Adrenal gland (tissue), 19 donors: ENCODE data around the gene ABCA4. TPM values are rescaled to one million over a fixed set of nuclear protein-coding genes. Genes with fewer than 3 reads are reported as not detected.
"Not testable (repeated sequence)": the region's sequence is repeated elsewhere in the genome, so short reads cannot be mapped to it uniquely, and the experiment has no call there.

Experiments
- DNase-seq, 7 donors: peaks; one replicate each; pipeline ENCODE4 v3.0.0-alpha.2; 2019 to 2020
- H3K27ac ChIP-seq, 5 donors: fragments of 200-600 bp; sonication (generic) in 4 of 5; 1 replicate in 3 of 5; 2 replicates in 2 of 5; pipeline versions ENCODE4 v1.5.1 to v1.8.0; 2016 to 2020; ENCODE audit warnings: mild to moderate bottlenecking in 1 of 5
- H3K27me3 ChIP-seq: fragments of 200-600 bp; 2 replicates; pipeline ENCODE4 v1.8.0; 2021
- H3K36me3 ChIP-seq, 2 donors: fragments of 200-600 bp; replicated peaks in 1 of 2; 1 replicate in 1 of 2; 2 replicates in 1 of 2; pipeline versions ENCODE4 v1.5.1 to v1.8.0; 2018 to 2022
- H3K4me1 ChIP-seq, 2 donors: fragments of 200-600 bp; replicated peaks in 1 of 2; 1 replicate in 1 of 2; 2 replicates in 1 of 2; pipeline versions ENCODE4 v1.5.1 to v1.8.0; 2018 to 2021
- H3K4me3 ChIP-seq, 4 donors: fragments of 200-600 bp; sonication (generic) in 3 of 4; one replicate each; pipeline ENCODE4 v1.5.1; 2016 to 2018
- H3K9me3 ChIP-seq, 3 donors: fragments of 200-600 bp; sonication (generic) in 1 of 3; replicated peaks in 1 of 3; 1 replicate in 2 of 3; 2 replicates in 1 of 3; pipeline versions ENCODE4 v1.5.1 to v1.8.0; 2016 to 2021
- POLR2A ChIP-seq, 2 donors: fragments of 450-650 bp; IDR thresholded peaks; one replicate each; pipeline ENCODE4 v1.6.1; 2017; ENCODE audit warnings: antibody characterized with exemption in 2 of 2, mild to moderate bottlenecking in 2 of 2, moderate library complexity in 1 of 2
- WGBS, 4 donors: extraction: QIAGEN DNeasy Blood & Tissue Kit in 2 of 4; methylation state at CpG; one replicate each; pipeline versions ENCODE4 v1.1.5 to v1.1.7; 2013 to 2017; 5-methylcytosine and 5-hydroxymethylcytosine counted together
- intact Hi-C, 2 donors: fragments of 100-400 bp; cut with DNase I; formaldehyde crosslinking; loops; one replicate each; pipeline versions ENCODE4 v1.14.1 to v1.15.0; 2022 to 2023
- long read RNA-seq, 10 donors: library from polyadenylated mRNA in 3 of 10; unstranded in 2 of 10; stranded (forward) in 1 of 10; transcript quantifications; one replicate each; pipeline ENCODE4 v2.0.0 and lab custom pipeline, GENCODE V29; 2021 to 2026
- polyA plus RNA-seq, 3 donors: library from polyadenylated mRNA; stranded (reverse); fragments of 200-250 nt in 2 of 3; fragments of 350-450 nt in 1 of 3; fragmentation: Illumina TruSeq in 1 of 3; extraction: RNeasy Lipid Tissue Mini Kit (QIAGEN cat#74804) in 1 of 3; gene quantifications; one replicate each; pipeline ENCODE4 v1.2.3, GENCODE V29; 2013 to 2014
- total RNA-seq, 9 donors: library from RNA; depleted of rRNA in 4 of 9; stranded (reverse); fragments of >200 nt in 4 of 9; fragments of 120-200 nt in 1 of 9; fragmentation: NEBNext Ultra II Directional in 1 of 9; extraction: Animal tissue kit (Norgen Biotek cat#: 25700) in 1 of 9; gene quantifications; one replicate each; pipeline versions ENCODE4 v1.1.0 to v1.2.4, GENCODE V29; 2013 to 2023
- TF ChIP-seq, protein P1 (sequence below), 6 experiments: fragments of 450-650 bp in 4 of 6; fragments of 200-600 bp in 2 of 6; sonication (generic) in 1 of 6; IDR thresholded peaks; 1 replicate in 5 of 6; 2 replicates in 1 of 6; pipeline versions ENCODE4 v1.5.1 to v1.8.0; 2016 to 2021; ENCODE audit warnings: antibody characterized with exemption in 6 of 6, mild to moderate bottlenecking in 2 of 6, moderate library complexity in 1 of 6
- donor health status: healthy with polysubstance abuse.
- donor health status: Bipolar disorder and iron deficiency.
- donor health status: DM: yes; HTN: yes; CAD: no.
- donor health status: DM: no; HTN: no; CAD: no.
- donor health status: DM: no; HTN: no; CAD: no.
- donor health status: DM: yes; HTN: yes; CAD: no.

The ABCA4 gene
- total RNA-seq: 1 to 10 TPM in 2 of 9 donors, under 1 TPM in 6, not detected in 1; 0.04 to 1.9 (median 0.13) TPM
- under 1 TPM; 0.10 to 0.40 (median 0.29) TPM for polyA plus RNA-seq
- long read RNA-seq, donor 1: 0 reads
- long read RNA-seq, donor 2: 0 reads
- long read RNA-seq, donor 3: 0 reads
- long read RNA-seq, donor 4: 0 reads
- long read RNA-seq, donor 5: 0 reads
- long read RNA-seq, donor 6: 0 reads
- long read RNA-seq, donor 7: 0 reads
- long read RNA-seq, donor 8: 0 reads
- long read RNA-seq, donor 9: 0 reads
- long read RNA-seq, donor 10: 0 reads

DNA sequence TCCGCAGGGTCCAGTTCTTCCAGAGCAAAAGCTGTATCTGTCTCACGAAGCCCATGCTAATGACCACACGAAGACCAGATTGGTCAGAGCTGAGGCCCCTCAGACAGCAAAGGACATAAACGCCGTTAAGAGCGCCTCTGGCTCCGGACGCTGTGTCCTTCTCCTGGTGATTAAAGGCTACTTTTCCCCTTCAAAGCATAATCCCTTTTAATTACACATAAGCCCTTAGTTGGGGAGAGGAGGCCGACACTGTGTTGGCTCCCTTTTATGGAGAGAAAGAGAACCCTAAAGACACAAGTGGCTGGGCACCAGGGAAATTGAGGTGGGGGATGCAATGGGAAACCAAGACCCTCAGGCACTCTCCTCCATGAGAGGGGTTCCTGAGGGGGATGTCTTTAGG, at the start of gene ABCA4:
ABCA4 (minus strand) TSS at position 158 of the 400 bp plus-strand sequence; CDS start at position 55, 103 bp downstream.
- intact Hi-C loops: no loop called here
- DNase-seq: no peak
- H3K9me3 ChIP-seq: no peaks in the 10 kb centered on the region
- no peaks in the 10 kb centered on the region for H3K4me1 ChIP-seq
- TF ChIP-seq, protein P1, sequence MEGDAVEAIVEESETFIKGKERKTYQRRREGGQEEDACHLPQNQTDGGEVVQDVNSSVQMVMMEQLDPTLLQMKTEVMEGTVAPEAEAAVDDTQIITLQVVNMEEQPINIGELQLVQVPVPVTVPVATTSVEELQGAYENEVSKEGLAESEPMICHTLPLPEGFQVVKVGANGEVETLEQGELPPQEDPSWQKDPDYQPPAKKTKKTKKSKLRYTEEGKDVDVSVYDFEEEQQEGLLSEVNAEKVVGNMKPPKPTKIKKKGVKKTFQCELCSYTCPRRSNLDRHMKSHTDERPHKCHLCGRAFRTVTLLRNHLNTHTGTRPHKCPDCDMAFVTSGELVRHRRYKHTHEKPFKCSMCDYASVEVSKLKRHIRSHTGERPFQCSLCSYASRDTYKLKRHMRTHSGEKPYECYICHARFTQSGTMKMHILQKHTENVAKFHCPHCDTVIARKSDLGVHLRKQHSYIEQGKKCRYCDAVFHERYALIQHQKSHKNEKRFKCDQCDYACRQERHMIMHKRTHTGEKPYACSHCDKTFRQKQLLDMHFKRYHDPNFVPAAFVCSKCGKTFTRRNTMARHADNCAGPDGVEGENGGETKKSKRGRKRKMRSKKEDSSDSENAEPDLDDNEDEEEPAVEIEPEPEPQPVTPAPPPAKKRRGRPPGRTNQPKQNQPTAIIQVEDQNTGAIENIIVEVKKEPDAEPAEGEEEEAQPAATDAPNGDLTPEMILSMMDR (IDR thresholded peaks at IDR 0.05): no peak
- no peak for TF ChIP-seq POLR2A (IDR thresholded peaks at IDR 0.05)
- WGBS, 4 donors: 80 to 91% (median 88%) methylated on average over 9 of the region's 9 CpGs
- no peak within 1 kb of the TSS for H3K4me3 ChIP-seq
- no peaks in the 10 kb centered on the region for H3K27me3 ChIP-seq
- H3K36me3 ChIP-seq: no peaks in the 10 kb centered on the region
- H3K27ac ChIP-seq: no peak within 1 kb of the TSS

- no peaks in the 10 kb centered on the region for H3K36me3 ChIP-seq
- no peak for DNase-seq
- H3K4me1 ChIP-seq: no peaks in the 10 kb centered on the region
- no peaks in the 10 kb centered on the region for H3K27me3 ChIP-seq
- intact Hi-C loops: no loop called here
- WGBS, 4 donors: 82 to 90% (median 84%) methylated on average over 3 of the region's 3 CpGs
- no peak overlapping the region for H3K4me3 ChIP-seq
- no peaks in the 10 kb centered on the region for H3K9me3 ChIP-seq
- TF ChIP-seq, protein P1 (IDR thresholded peaks at IDR 0.05): no peak
- no peak for TF ChIP-seq POLR2A (IDR thresholded peaks at IDR 0.05)
- H3K27ac ChIP-seq: no peak overlapping the region
These were observed 48.2 kb upstream of the ABCA4 start for GRCh38 chr1:94169126-94169525.

- H3K27ac ChIP-seq: no peak overlapping the region
- TF ChIP-seq POLR2A (IDR thresholded peaks at IDR 0.05): no peak
- TF ChIP-seq, protein P1 (IDR thresholded peaks at IDR 0.05): no peak
- H3K4me3 ChIP-seq: no peak overlapping the region
- 84 to 90% (median 88%) methylated on average over 5 of the region's 5 CpGs for WGBS, 4 donors
- H3K4me1 ChIP-seq: peaks cover 0 to 4% of the 10 kb centered on the region in 2 donors
- H3K9me3 ChIP-seq: no peaks in the 10 kb centered on the region
- H3K36me3 ChIP-seq: no peaks in the 10 kb centered on the region
- no peaks in the 10 kb centered on the region for H3K27me3 ChIP-seq
- intact Hi-C loops: no loop called here
- DNase-seq: no peak
These were observed 44.9 kb upstream of the ABCA4 start for GRCh38 chr1:94165843-94166242.

DNA sequence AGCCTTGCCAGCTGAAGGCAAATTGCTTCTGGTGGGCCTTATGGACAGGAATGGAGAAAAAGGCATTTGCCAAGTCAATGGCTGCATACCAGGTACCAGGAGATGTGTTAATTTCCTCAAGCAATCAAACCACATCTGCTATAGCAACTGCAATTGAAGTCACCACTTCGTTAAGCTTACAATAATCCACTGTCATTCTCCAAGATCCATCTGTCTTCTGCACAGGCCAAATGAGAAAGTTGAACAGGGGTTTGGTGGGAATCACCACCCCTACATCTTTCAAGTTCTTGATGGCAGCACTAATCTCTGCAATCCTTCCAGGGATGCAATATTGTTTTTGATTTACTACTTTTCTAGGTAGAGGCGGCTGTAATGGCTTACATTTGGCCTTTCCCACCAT, 43.9 kb upstream of the ABCA4 start:
- H3K4me1 ChIP-seq, H3K36me3 ChIP-seq, intact Hi-C loops, H3K27ac ChIP-seq, DNase-seq, H3K9me3 ChIP-seq, H3K27me3 ChIP-seq, H3K4me3 ChIP-seq: not testable (repeated sequence)
- 64 to 89% (median 71%) methylated on average over 2 of the region's 2 CpGs for WGBS, 4 donors

GRCh38 chr1:94164121-94164520, 43.2 kb upstream of the ABCA4 start:
- intact Hi-C loops, H3K9me3 ChIP-seq, H3K36me3 ChIP-seq, H3K27me3 ChIP-seq, H3K4me1 ChIP-seq, H3K27ac ChIP-seq, H3K4me3 ChIP-seq, DNase-seq: not testable (repeated sequence)
- WGBS, 4 donors: 84 to 100% (median 88%) methylated on average over 1 of the region's 1 CpG; no CpG with 5 or more reads in 1 of the 4 donors

DNA sequence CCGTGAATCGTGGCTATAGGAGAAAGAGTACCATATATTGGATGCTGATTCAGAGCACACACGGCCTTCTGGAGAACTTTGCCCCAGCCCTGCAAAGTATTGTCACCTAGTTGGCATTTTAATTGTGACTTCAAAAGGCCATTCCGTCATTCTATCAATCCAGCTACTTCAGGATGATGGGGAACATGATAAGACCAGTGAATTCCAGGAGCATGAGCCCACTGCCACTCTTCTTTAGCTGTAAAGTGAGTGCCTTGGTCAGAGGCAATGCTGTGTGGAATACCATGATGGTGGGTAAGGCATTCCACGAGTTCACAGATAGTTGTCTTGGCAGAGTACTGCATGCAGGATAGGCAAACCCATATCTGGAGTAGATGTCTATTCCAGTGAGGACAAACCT, 42.3 kb upstream of the ABCA4 start:
- H3K4me1 ChIP-seq, H3K9me3 ChIP-seq, H3K27me3 ChIP-seq, H3K36me3 ChIP-seq, DNase-seq, intact Hi-C loops, H3K4me3 ChIP-seq, H3K27ac ChIP-seq: not testable (repeated sequence)
- 77 to 88% (median 82%) methylated on average over 5 of the region's 5 CpGs for WGBS, 4 donors
